Measurements from ENCODE around the gene TOMM6.

Gene TOMM6

GRCh38 chr6:41783106-41783780 lies 4.3 kb upstream of the TOMM6 start:
- ChIA-PET CTCF (interaction anchor here (0.7 to 11.1 kb wide), 6 partner anchors 7 to 415 kb away, joined by 3 to 253 read pairs (median 12); partner anchors contain the start of genes BYSL, MED20 and TAF8), POLR2A (no interaction called here)
- DNase-seq (ENCODE audit: extremely low spot score) = no peak
- no peak for TF ChIP-seq CTCF (IDR thresholded peaks at IDR 0.05; ENCODE audit: control extremely low read depth, extremely low read depth, low read depth, missing control alignments)

- POLR2A ChIA-PET = no interaction called here
- DNase-seq (ENCODE audit: extremely low spot score) = no peak
- TF ChIP-seq CTCF (IDR thresholded peaks at IDR 0.05; ENCODE audit: control extremely low read depth, extremely low read depth, low read depth, missing control alignments) = no peak
- CTCF ChIA-PET = interaction anchor here (1.3 to 11.1 kb wide), 12 partner anchors 9 to 416 kb away, joined by 4 to 253 read pairs (median 20); partner anchors contain the start of genes BYSL, MED20 and TAF8
Measured at GRCh38 chr6:41784581-41785171, 2.8 kb upstream of the TOMM6 start.

GRCh38 chr6:41785254-41785653 lies 2.2 kb upstream of the TOMM6 start:
- no peak for DNase-seq (ENCODE audit: extremely low spot score)
- POLR2A ChIA-PET = no interaction called here
- CTCF ChIA-PET = interaction anchor here (0.9 to 11.1 kb wide), 19 partner anchors 9 to 380 kb away, joined by 3 to 253 read pairs (median 16); partner anchors contain the start of genes BYSL, MED20 and TAF8
- TF ChIP-seq CTCF (IDR thresholded peaks at IDR 0.05; ENCODE audit: control extremely low read depth, extremely low read depth, low read depth, missing control alignments) = no peak

GRCh38 chr6:41785689-41786450 lies 1.6 kb upstream of the TOMM6 start:
- ChIA-PET POLR2A (no interaction called here), CTCF (interaction anchor here (0.7 to 11.1 kb wide), 48 partner anchors 9 to 761 kb away, joined by 3 to 253 read pairs (median 6); partner anchors contain the start of genes BYSL, CCND3, MED20 and TAF8)
- TF ChIP-seq CTCF (IDR thresholded peaks at IDR 0.05; ENCODE audit: control extremely low read depth, extremely low read depth, low read depth, missing control alignments) = no peak
- DNase-seq (ENCODE audit: extremely low spot score) = no peak

- CTCF ChIA-PET = interaction anchor here (0.6 to 11.1 kb wide), 67 partner anchors 8 to 761 kb away, joined by 3 to 253 read pairs (median 4); partner anchors contain the start of genes BYSL, CCND3, MED20 and TAF8
- peak; percentile 91 for TF ChIP-seq CTCF (IDR thresholded peaks at IDR 0.05; ENCODE audit: control extremely low read depth, extremely low read depth, low read depth, missing control alignments)
- peak; percentile 91 for DNase-seq (ENCODE audit: extremely low spot score)
- POLR2A ChIA-PET = no interaction called here
Measured at GRCh38 chr6:41786451-41787218, 859 bp upstream of the TOMM6 start.

- ChIA-PET CTCF (interaction anchor here (11.1 kb wide), 1 partner anchor 256 kb away, joined by 253 read pairs; the partner anchor contains the start of gene TAF8), POLR2A (no interaction called here)
- no peak for DNase-seq (ENCODE audit: extremely low spot score)
- no peak for TF ChIP-seq CTCF (IDR thresholded peaks at IDR 0.05; ENCODE audit: control extremely low read depth, extremely low read depth, low read depth, missing control alignments)
Measured at GRCh38 chr6:41789390-41789724, 1.9 kb downstream of the TOMM6 start.
